Naive B cell (primary cell): Measurements from ENCODE around the gene KIRREL1. TPM values are rescaled to one million over a fixed set of nuclear protein-coding genes. Genes with fewer than 3 reads are reported as not detected.

Experiments used
- ATAC-seq, 2 donors: fragments of 150-1000 bp; cut with Tn5 transposase; 2 replicates each; pipeline ENCODE4 v1.10.0; 2021; ENCODE audit warnings: low read depth in 2 of 2, mild to moderate bottlenecking in 2 of 2, moderate library complexity in 2 of 2
- DNase-seq: peaks from one replicate; pipeline ENCODE4 v3.0.0; 2022
- H3K27ac Mint-ChIP-seq, 6 donors: one replicate each; pipeline ENCODE4 v1.8.0; 2020 to 2022; ENCODE audit warnings: mild to moderate bottlenecking in 6 of 6, mixed read lengths in 6 of 6, moderate library complexity in 5 of 6, inconsistent platforms in 2 of 6
- H3K27me3 Mint-ChIP-seq, 3 donors: one replicate each; pipeline ENCODE4 v1.8.0; 2021 to 2022; ENCODE audit warnings: mixed read lengths in 3 of 3, mild to moderate bottlenecking in 1 of 3
- H3K36me3 Mint-ChIP-seq, 2 donors: one replicate each; pipeline ENCODE4 v1.8.0; 2020 to 2022; ENCODE audit warnings: mixed read lengths in 2 of 2, inconsistent platforms in 1 of 2, mild to moderate bottlenecking in 1 of 2
- H3K4me1 Mint-ChIP-seq, 3 donors: one replicate each; pipeline ENCODE4 v1.8.0; 2020 to 2022; ENCODE audit warnings: mixed read lengths in 3 of 3, inconsistent platforms in 1 of 3, mild to moderate bottlenecking in 1 of 3, moderate library complexity in 1 of 3
- H3K4me3 Mint-ChIP-seq, 8 donors: one replicate each; pipeline ENCODE4 v1.8.0; 2020 to 2022; ENCODE audit warnings: mild to moderate bottlenecking in 8 of 8, mixed read lengths in 8 of 8, moderate library complexity in 8 of 8, inconsistent platforms in 2 of 8
- H3K9me3 Mint-ChIP-seq, 7 donors: one replicate each; pipeline ENCODE4 v1.8.0; 2020 to 2022; ENCODE audit warnings: mixed read lengths in 7 of 7, mild to moderate bottlenecking in 5 of 7, inconsistent platforms in 2 of 7, moderate library complexity in 1 of 7
- polyA plus RNA-seq, 6 donors: library from polyadenylated mRNA; unstranded; fragments of 300-500 nt; fragmentation: Illumina TruSeq; gene quantifications; one replicate each; pipeline ENCODE4 v1.2.3, GENCODE V29; 2021; ENCODE audit warnings: low read depth in 6 of 6

The KIRREL1 gene
- polyA plus RNA-seq, 6 donors from 2014 or later, result not detected

GRCh38 chr1:158017800-158018595 lies 24.6 kb downstream of the KIRREL1 start:
- Mint-ChIP-seq H3K4me3 (no peak overlapping the region), H3K27me3 (peaks cover 21 to 67% (median 63%) of the 10 kb centered on the region in 3 donors), H3K9me3 (no peaks in the 10 kb centered on the region), H3K4me1 (no peaks in the 10 kb centered on the region), H3K27ac (peak overlapping the region in 1 of 6 donors; percentile 34), H3K36me3 (no peaks in the 10 kb centered on the region)
- DNase-seq, result no peak
- ATAC-seq, result no peak

GRCh38 chr1:158019171-158019868 lies 25.9 kb downstream of the KIRREL1 start:
- no peak overlapping the region for H3K4me3 Mint-ChIP-seq
- H3K9me3 Mint-ChIP-seq, result no peaks in the 10 kb centered on the region
- no peaks in the 10 kb centered on the region for H3K4me1 Mint-ChIP-seq
- DNase-seq (no peak), ATAC-seq (no peak)
- H3K36me3 Mint-ChIP-seq, result no peaks in the 10 kb centered on the region
- H3K27me3 Mint-ChIP-seq, result peaks cover 21 to 55% (median 54%) of the 10 kb centered on the region in 3 donors
- H3K27ac Mint-ChIP-seq, result no peak overlapping the region

GRCh38 chr1:158020259-158020885 lies 26.9 kb downstream of the KIRREL1 start:
- Mint-ChIP-seq H3K27ac (no peak overlapping the region), H3K27me3 (peaks cover 22 to 59% (median 53%) of the 10 kb centered on the region in 3 donors), H3K36me3 (no peaks in the 10 kb centered on the region), H3K4me3 (no peak overlapping the region), H3K9me3 (no peaks in the 10 kb centered on the region), H3K4me1 (no peaks in the 10 kb centered on the region)
- ATAC-seq (no peak), DNase-seq (no peak)

- no peak for ATAC-seq
- Mint-ChIP-seq H3K4me1 (no peaks in the 10 kb centered on the region), H3K27me3 (peaks cover 25 to 58% (median 51%) of the 10 kb centered on the region in 3 donors), H3K27ac (no peak overlapping the region), H3K36me3 (no peaks in the 10 kb centered on the region), H3K4me3 (no peak overlapping the region), H3K9me3 (no peaks in the 10 kb centered on the region)
- DNase-seq, result no peak
Observed at GRCh38 chr1:158020886-158021620, 27.6 kb downstream of the KIRREL1 start.

- no peak for ATAC-seq
- H3K4me3 Mint-ChIP-seq, result no peak overlapping the region
- no peaks in the 10 kb centered on the region for H3K4me1 Mint-ChIP-seq
- no peaks in the 10 kb centered on the region for H3K36me3 Mint-ChIP-seq
- no peak overlapping the region for H3K27ac Mint-ChIP-seq
- H3K27me3 Mint-ChIP-seq, result peaks cover 20 to 55% (median 47%) of the 10 kb centered on the region in 3 donors
- no peaks in the 10 kb centered on the region for H3K9me3 Mint-ChIP-seq
- DNase-seq, result no peak
Observed at GRCh38 chr1:158021721-158022120, 28.3 kb downstream of the KIRREL1 start.

- Mint-ChIP-seq H3K27me3 (peaks cover 20 to 44% (median 37%) of the 10 kb centered on the region in 3 donors), H3K4me3 (no peak overlapping the region), H3K27ac (peak overlapping the region in 1 of 6 donors; percentile 28), H3K4me1 (no peaks in the 10 kb centered on the region), H3K9me3 (no peaks in the 10 kb centered on the region), H3K36me3 (no peaks in the 10 kb centered on the region)
- no peak for DNase-seq
- no peak for ATAC-seq
Observed at GRCh38 chr1:158022554-158023312, 29.3 kb downstream of the KIRREL1 start.

GRCh38 chr1:158024737-158025136 lies 31.3 kb downstream of the KIRREL1 start:
- H3K36me3 Mint-ChIP-seq, result no peaks in the 10 kb centered on the region
- no peak for ATAC-seq
- DNase-seq, result no peak
- H3K4me1 Mint-ChIP-seq, result no peaks in the 10 kb centered on the region
- no peak overlapping the region for H3K4me3 Mint-ChIP-seq
- no peak overlapping the region for H3K27ac Mint-ChIP-seq
- no peaks in the 10 kb centered on the region for H3K9me3 Mint-ChIP-seq
- peaks cover 14 to 25% (median 20%) of the 10 kb centered on the region in 3 donors for H3K27me3 Mint-ChIP-seq

GRCh38 chr1:158025576-158026230 lies 32.3 kb downstream of the KIRREL1 start:
- peaks cover 9 to 17% (median 13%) of the 10 kb centered on the region in 3 donors for H3K27me3 Mint-ChIP-seq
- H3K4me1 Mint-ChIP-seq, result no peaks in the 10 kb centered on the region
- no peak for DNase-seq
- H3K9me3 Mint-ChIP-seq, result no peaks in the 10 kb centered on the region
- no peak overlapping the region for H3K27ac Mint-ChIP-seq
- peak overlapping the region in 1 of 8 donors; percentile 12 for H3K4me3 Mint-ChIP-seq
- H3K36me3 Mint-ChIP-seq, result no peaks in the 10 kb centered on the region
- ATAC-seq, result no peak

- Mint-ChIP-seq H3K4me3 (no peak overlapping the region), H3K27ac (no peak overlapping the region), H3K36me3 (no peaks in the 10 kb centered on the region), H3K27me3 (peaks cover 9 to 17% (median 13%) of the 10 kb centered on the region in 3 donors), H3K4me1 (no peaks in the 10 kb centered on the region), H3K9me3 (no peaks in the 10 kb centered on the region)
- ATAC-seq (no peak), DNase-seq (no peak)
Observed at GRCh38 chr1:158026651-158027050, 33.2 kb downstream of the KIRREL1 start.

GRCh38 chr1:158027508-158027907 lies 34.1 kb downstream of the KIRREL1 start:
- DNase-seq (no peak), ATAC-seq (no peak)
- H3K36me3 Mint-ChIP-seq, result no peaks in the 10 kb centered on the region
- no peaks in the 10 kb centered on the region for H3K9me3 Mint-ChIP-seq
- peaks cover 9 to 17% (median 13%) of the 10 kb centered on the region in 3 donors for H3K27me3 Mint-ChIP-seq
- H3K27ac Mint-ChIP-seq, result no peak overlapping the region
- no peaks in the 10 kb centered on the region for H3K4me1 Mint-ChIP-seq
- H3K4me3 Mint-ChIP-seq, result no peak overlapping the region

GRCh38 chr1:158028969-158029368 lies 35.5 kb downstream of the KIRREL1 start:
- Mint-ChIP-seq H3K36me3 (no peaks in the 10 kb centered on the region), H3K27me3 (peaks cover 12 to 13% (median 13%) of the 10 kb centered on the region in 3 donors), H3K27ac (no peak overlapping the region), H3K4me1 (no peaks in the 10 kb centered on the region), H3K4me3 (no peak overlapping the region), H3K9me3 (no peaks in the 10 kb centered on the region)
- ATAC-seq, result no peak
- DNase-seq, result no peak

GRCh38 chr1:158035014-158035413 lies 41.6 kb downstream of the KIRREL1 start:
- Mint-ChIP-seq H3K4me1 (peaks cover 0 to 5% (median 0%) of the 10 kb centered on the region in 3 donors), H3K4me3 (no peak overlapping the region), H3K27me3 (peaks cover 4 to 26% (median 24%) of the 10 kb centered on the region in 3 donors), H3K27ac (no peak overlapping the region), H3K36me3 (no peaks in the 10 kb centered on the region), H3K9me3 (no peaks in the 10 kb centered on the region)
- no peak for ATAC-seq
- no peak for DNase-seq
